Loucy (cell line): ENCODE data around the gene OS9.

Experiments used
- H2AFZ ChIP-seq: fragments of 200-600 bp; sonication (generic); 2 replicates; pipeline ENCODE4 v1.6.0; 2016; ENCODE audit warnings: antibody characterized with exemption, mild to moderate bottlenecking, low read length, moderate library complexity
- H3F3A ChIP-seq: fragments of 200-600 bp; 2 replicates; pipeline ENCODE4 v1.6.0; 2016; ENCODE audit warnings: antibody characterized with exemption, low read depth, mild to moderate bottlenecking
- H3K27me3 ChIP-seq: fragments of 200-600 bp; sonication (generic); 2 replicates; pipeline ENCODE4 v1.6.1; 2014; ENCODE audit warnings: low read length, mild to moderate bottlenecking; ENCODE audit not compliant: insufficient read depth, poor library complexity, severe bottlenecking
- H3K36me3 ChIP-seq: fragments of 200-600 bp; sonication (generic); 2 replicates; pipeline ENCODE4 v1.6.1; 2016; ENCODE audit warnings: low read length; ENCODE audit not compliant: insufficient read depth
- H3K4me1 ChIP-seq: fragments of 200-600 bp; sonication (generic); 2 replicates; pipeline ENCODE4 v1.5.1; 2014; ENCODE audit warnings: low read length, mild to moderate bottlenecking; ENCODE audit not compliant: insufficient read depth, poor library complexity, severe bottlenecking
- H3K4me2 ChIP-seq: fragments of 200-600 bp; sonication (generic); 2 replicates; pipeline ENCODE4 v1.6.0; 2014; ENCODE audit warnings: antibody characterized with exemption, low read length, low read depth, mild to moderate bottlenecking; ENCODE audit not compliant: poor library complexity, severe bottlenecking
- H3K4me3 ChIP-seq: fragments of 200-600 bp; sonication (generic); 2 replicates; pipeline ENCODE4 v1.5.1; 2014; ENCODE audit warnings: low read length, mild to moderate bottlenecking, mixed read lengths; ENCODE audit not compliant: poor library complexity, severe bottlenecking
- H3K79me2 ChIP-seq: fragments of 200-600 bp; sonication (generic); 2 replicates; pipeline ENCODE4 v1.6.1; 2014; ENCODE audit warnings: low read length; ENCODE audit not compliant: insufficient read depth
- H3K9ac ChIP-seq: fragments of 200-600 bp; sonication (generic); 2 replicates; pipeline ENCODE4 v1.6.0; 2014; ENCODE audit warnings: mild to moderate bottlenecking, low read depth, low read length, moderate library complexity; ENCODE audit not compliant: poor library complexity, severe bottlenecking
- H3K9me2 ChIP-seq: fragments of 200-600 bp; sonication (generic); replicated peaks from 2 replicates; pipeline ENCODE4 v1.6.1; 2016; ENCODE audit warnings: low read depth, low read length, mixed read lengths
- H3K9me3 ChIP-seq: fragments of 200-600 bp; sonication (generic); 2 replicates; pipeline ENCODE4 v1.6.1; 2014; ENCODE audit warnings: mild to moderate bottlenecking, antibody characterized with exemption, low read length, low read depth; ENCODE audit not compliant: insufficient read depth
- H4K20me1 ChIP-seq: fragments of 200-600 bp; sonication (generic); 2 replicates; pipeline ENCODE4 v1.6.0; 2014; ENCODE audit warnings: antibody characterized with exemption, low read length, mild to moderate bottlenecking; ENCODE audit not compliant: insufficient read depth, poor library complexity, severe bottlenecking
- EZH2phosphoT487 ChIP-seq: fragments of 200-600 bp; IDR thresholded peaks from 2 replicates; pipeline ENCODE4 v1.6.1; 2018; ENCODE audit warnings: antibody characterized with exemption, mild to moderate bottlenecking, moderate library complexity, borderline replicate concordance
- TF ChIP-seq, protein P1 (sequence below): fragments of 200-600 bp; sonication (generic); conservative IDR thresholded peaks from 2 replicates; pipeline ENCODE4 v1.5.1; 2014; ENCODE audit warnings: mild to moderate bottlenecking, antibody characterized with exemption, low read length

The OS9 gene

DNA sequence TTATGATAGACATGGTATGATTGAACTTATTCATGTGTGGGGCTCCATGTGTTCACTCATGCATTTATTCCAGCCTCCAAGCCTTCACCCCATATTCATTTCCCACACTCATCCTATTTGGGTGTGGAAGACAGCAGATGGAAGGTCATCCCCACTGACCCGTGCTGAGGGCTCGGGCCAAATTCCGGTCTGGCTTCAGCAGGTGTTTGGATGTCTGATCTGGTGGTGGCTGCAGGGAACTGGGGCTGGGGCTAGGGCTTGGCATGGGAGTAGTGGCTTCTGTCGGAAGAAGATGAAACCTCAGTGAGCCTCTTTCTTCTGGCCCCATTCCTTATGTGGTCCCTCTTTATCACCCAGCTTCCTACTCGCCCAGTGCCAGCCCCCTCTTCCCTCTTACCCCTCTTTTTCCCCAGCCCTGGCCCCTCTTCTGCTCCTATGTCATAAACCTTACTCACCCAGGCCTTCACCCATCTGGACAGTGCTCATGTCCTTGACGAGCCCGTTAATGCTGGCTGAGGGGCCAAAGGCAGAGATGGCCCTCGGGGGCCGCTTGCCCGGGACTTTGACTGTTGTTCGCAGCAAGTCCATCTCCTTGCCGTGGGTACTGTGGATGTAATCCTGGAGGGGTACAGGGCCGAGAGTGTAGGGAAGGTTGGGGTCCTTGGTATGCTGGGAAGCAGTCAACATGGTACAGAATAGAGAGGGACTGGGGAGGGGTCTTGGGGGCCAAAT is 36.6 kb downstream of the OS9 start:
- peaks cover 2% of the 10 kb centered on the region for H4K20me1 ChIP-seq
- no peak overlapping the region for H3K4me3 ChIP-seq
- no peak overlapping the region for H3K4me2 ChIP-seq
- H3K9me3 ChIP-seq, result no peaks in the 10 kb centered on the region
- no peak for TF ChIP-seq EZH2phosphoT487
- TF ChIP-seq, protein P1, sequence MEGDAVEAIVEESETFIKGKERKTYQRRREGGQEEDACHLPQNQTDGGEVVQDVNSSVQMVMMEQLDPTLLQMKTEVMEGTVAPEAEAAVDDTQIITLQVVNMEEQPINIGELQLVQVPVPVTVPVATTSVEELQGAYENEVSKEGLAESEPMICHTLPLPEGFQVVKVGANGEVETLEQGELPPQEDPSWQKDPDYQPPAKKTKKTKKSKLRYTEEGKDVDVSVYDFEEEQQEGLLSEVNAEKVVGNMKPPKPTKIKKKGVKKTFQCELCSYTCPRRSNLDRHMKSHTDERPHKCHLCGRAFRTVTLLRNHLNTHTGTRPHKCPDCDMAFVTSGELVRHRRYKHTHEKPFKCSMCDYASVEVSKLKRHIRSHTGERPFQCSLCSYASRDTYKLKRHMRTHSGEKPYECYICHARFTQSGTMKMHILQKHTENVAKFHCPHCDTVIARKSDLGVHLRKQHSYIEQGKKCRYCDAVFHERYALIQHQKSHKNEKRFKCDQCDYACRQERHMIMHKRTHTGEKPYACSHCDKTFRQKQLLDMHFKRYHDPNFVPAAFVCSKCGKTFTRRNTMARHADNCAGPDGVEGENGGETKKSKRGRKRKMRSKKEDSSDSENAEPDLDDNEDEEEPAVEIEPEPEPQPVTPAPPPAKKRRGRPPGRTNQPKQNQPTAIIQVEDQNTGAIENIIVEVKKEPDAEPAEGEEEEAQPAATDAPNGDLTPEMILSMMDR, result no peak
- no peaks in the 10 kb centered on the region for H3F3A ChIP-seq
- peaks cover 7% of the 10 kb centered on the region; the same call in 1 of the 2 replicates for H3K79me2 ChIP-seq
- no peak overlapping the region for H3K9ac ChIP-seq
- no peak overlapping the region for H2AFZ ChIP-seq
- H3K4me1 ChIP-seq, result no peaks in the 10 kb centered on the region
- no peaks in the 10 kb centered on the region for H3K9me2 ChIP-seq
- no peaks in the 10 kb centered on the region for H3K27me3 ChIP-seq
- peaks cover 81% of the 10 kb centered on the region; the same call in 1 of the 2 replicates for H3K36me3 ChIP-seq

DNA sequence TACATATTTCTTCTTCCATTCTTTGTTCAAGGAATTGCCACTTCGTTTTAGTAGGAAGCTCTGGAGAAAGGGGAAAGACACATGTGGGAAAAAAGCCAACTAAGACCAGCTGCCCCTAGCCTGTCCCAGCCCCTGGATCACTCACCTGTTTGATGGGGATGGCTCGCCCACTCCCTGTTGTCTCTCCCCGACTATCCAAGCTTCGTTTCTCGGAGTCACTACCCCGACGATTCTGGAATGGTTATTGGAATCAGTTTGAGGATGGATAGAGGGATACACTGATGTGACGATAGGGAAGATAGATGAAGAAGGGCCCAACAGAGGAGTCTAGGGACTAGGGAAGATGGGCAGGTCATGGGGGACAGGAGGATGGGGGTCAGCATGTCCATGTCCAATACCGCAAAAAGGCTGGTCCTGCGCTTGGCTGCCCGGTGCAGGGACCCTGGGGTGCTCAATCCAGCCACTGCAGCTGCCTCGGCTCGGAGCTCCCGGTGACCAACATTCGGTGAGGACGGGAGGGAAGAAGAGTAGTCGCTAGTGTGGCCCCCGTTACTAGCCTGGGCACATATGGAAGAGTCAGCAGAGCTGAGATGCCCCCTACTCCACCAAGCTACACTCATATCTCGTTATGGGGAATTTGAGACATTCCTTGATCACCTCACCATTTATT is 37.6 kb downstream of the OS9 start:
- no peak for TF ChIP-seq EZH2phosphoT487
- TF ChIP-seq, protein P1, result no peak
- H3K4me3 ChIP-seq, result no peak overlapping the region
- peaks cover 75% of the 10 kb centered on the region; the same call in 1 of the 2 replicates for H3K36me3 ChIP-seq
- peaks cover 18% of the 10 kb centered on the region; the same call in 1 of the 2 replicates for H3K79me2 ChIP-seq
- H3K27me3 ChIP-seq, result no peaks in the 10 kb centered on the region
- H3K4me2 ChIP-seq, result no peak overlapping the region
- no peak overlapping the region for H2AFZ ChIP-seq
- H3K9me2 ChIP-seq, result no peaks in the 10 kb centered on the region
- no peaks in the 10 kb centered on the region for H3K9me3 ChIP-seq
- H3F3A ChIP-seq, result no peaks in the 10 kb centered on the region
- H3K4me1 ChIP-seq, result no peaks in the 10 kb centered on the region
- H3K9ac ChIP-seq, result no peak overlapping the region
- H4K20me1 ChIP-seq, result peaks cover 11% of the 10 kb centered on the region

DNA sequence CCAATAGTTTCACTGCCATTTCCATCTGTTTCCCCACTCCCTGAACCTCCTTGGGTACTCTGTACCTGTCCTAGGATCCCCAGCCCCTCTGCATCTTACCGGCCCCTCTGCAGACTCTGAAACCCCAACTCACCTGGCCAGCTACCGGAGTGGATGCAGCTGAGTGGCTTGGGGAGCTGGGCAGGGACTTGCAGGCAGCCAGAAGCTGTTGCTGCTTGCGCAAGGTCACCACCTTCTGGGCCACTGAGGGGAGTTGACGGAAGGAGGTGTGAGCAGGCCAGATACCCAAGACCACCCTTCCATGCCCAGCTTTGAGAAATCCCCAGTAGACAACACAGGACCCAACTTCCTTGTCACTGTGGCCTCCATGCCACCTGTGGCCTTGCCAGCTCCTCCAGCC is 38.3 kb downstream of the OS9 start:
- Histone ChIP-seq H3K4me3 (no peak overlapping the region), H3K36me3 (peaks cover 70% of the 10 kb centered on the region; the same call in 1 of the 2 replicates), H3K9me2 (no peaks in the 10 kb centered on the region), H4K20me1 (peaks cover 17% of the 10 kb centered on the region), H3F3A (no peaks in the 10 kb centered on the region), H2AFZ (no peak overlapping the region), H3K79me2 (peaks cover 25% of the 10 kb centered on the region; the same call in 1 of the 2 replicates), H3K9me3 (no peaks in the 10 kb centered on the region), H3K4me2 (no peak overlapping the region), H3K9ac (no peak overlapping the region), H3K27me3 (no peaks in the 10 kb centered on the region), H3K4me1 (no peaks in the 10 kb centered on the region)
- TF ChIP-seq, protein P1, result no peak
- TF ChIP-seq EZH2phosphoT487, result no peak
